GM12878 (cell line): ENCODE data around the gene PPM1N. TPM values are rescaled to one million over a fixed set of nuclear protein-coding genes. Genes with fewer than 3 reads are reported as not detected.

ENCODE experiments used
- ATAC-seq: fragments of 200-7000 bp; cut with Tn5 transposase; 3 replicates; pipeline ENCODE4 v1.9.1; 2020; ENCODE audit warnings: mild to moderate bottlenecking, moderate library complexity
- BruUV-seq: library from RNA; stranded (reverse); fragments of 400-500 nt; replicated peaks from 2 replicates; lab custom pipeline; 2021; lab: Mats Ljungman, UMichigan
- CTCF ChIA-PET: fragments of 300-600 bp; sonication (Branson Sonifier 250); formaldehyde crosslinking; extraction: SDS; loops from one replicate; lab custom pipeline; 2021; ENCODE audit warnings: inconsistent platforms; lab: Yijun Ruan, JAX
- POLR2A ChIA-PET: fragments of 350-600 bp; formaldehyde crosslinking; extraction: SDS; loops from one replicate; lab custom pipeline; 2021; ENCODE audit warnings: inconsistent platforms; lab: Charles Lee
- RAD21 ChIA-PET: fragments of 300-600 bp; sonication (Branson Sonifier 250); formaldehyde crosslinking; loops from one replicate; lab custom pipeline; 2023; ENCODE audit warnings: antibody characterized with exemption; ENCODE audit not compliant: unreplicated experiment; lab: Charles Lee
- SMC1A ChIA-PET: fragments of 300-600 bp; sonication (Branson Sonifier 250); formaldehyde crosslinking; loops from one replicate; lab custom pipeline; 2023; ENCODE audit not compliant: unreplicated experiment, uncharacterized antibody; lab: Charles Lee
- DNase-seq: peaks from one replicate; pipeline ENCODE4 v3.0.0-alpha.2; 2011; ENCODE audit warnings: low read depth, low spot score
- FAIRE-seq: peaks from 3 replicates; lab custom pipeline; 2011; peaks lifted over from hg19 to GRCh38; lab: Jason Lieb, UNC
- H2AFZ ChIP-seq: 2 replicates; pipeline ENCODE4 v1.6.0; 2011; ENCODE audit warnings: low read depth, low read length, control low read depth; ENCODE audit not compliant: control insufficient read depth
- H3K27ac ChIP-seq: 2 replicates; pipeline ENCODE4 v1.5.1; 2011; ENCODE audit warnings: control low read depth; ENCODE audit not compliant: control insufficient read depth, insufficient read depth
- H3K27me3 ChIP-seq, 2 experiments: replicated peaks in 1 of 2; 2 replicates each; pipeline versions ENCODE4 v1.6.0 to v1.6.1; 2011; ENCODE audit warnings: low read length in 1 of 2; ENCODE audit not compliant: control insufficient read depth in 2 of 2, insufficient read depth in 2 of 2
- H3K36me3 ChIP-seq, 2 experiments: 2 replicates each; pipeline ENCODE4 v1.5.1; 2011; ENCODE audit warnings: low read length in 1 of 2; ENCODE audit not compliant: control insufficient read depth in 2 of 2, insufficient read depth in 2 of 2
- H3K4me1 ChIP-seq: 2 replicates; pipeline ENCODE4 v1.6.1; 2011; ENCODE audit warnings: mild to moderate bottlenecking, low read length, moderate library complexity, mixed read lengths; ENCODE audit not compliant: control insufficient read depth, insufficient read depth
- H3K4me2 ChIP-seq: 2 replicates; pipeline ENCODE4 v1.6.0; 2011; ENCODE audit warnings: control low read depth; ENCODE audit not compliant: control insufficient read depth, insufficient read depth
- H3K4me3 ChIP-seq: fragments of 200-600 bp; sonication (generic); 2 replicates; pipeline ENCODE4 v1.5.1; 2016
- H3K79me2 ChIP-seq: 2 replicates; pipeline ENCODE4 v1.6.0; 2011; ENCODE audit warnings: low read length; ENCODE audit not compliant: control insufficient read depth, insufficient read depth
- H3K9ac ChIP-seq: 2 replicates; pipeline ENCODE4 v1.8.0; 2011; ENCODE audit warnings: low read length, control low read depth, mixed read lengths; ENCODE audit not compliant: control insufficient read depth, insufficient read depth
- H3K9me3 ChIP-seq: replicated peaks from 3 replicates; pipeline ENCODE4 v1.5.1; 2011; ENCODE audit warnings: mild to moderate bottlenecking, low read length; ENCODE audit not compliant: control insufficient read depth, insufficient read depth
- H4K20me1 ChIP-seq: 2 replicates; pipeline ENCODE4 v1.6.0; 2011; ENCODE audit not compliant: control insufficient read depth, insufficient read depth
- BCL11A ChIP-seq: IDR thresholded peaks from 2 replicates; pipeline ENCODE4 v1.6.1; 2011; ENCODE audit warnings: low read depth, low read length
- GATAD2B ChIP-seq: fragments of 450-650 bp; conservative IDR thresholded peaks from 2 replicates; pipeline ENCODE4 v1.6.1; 2017; ENCODE audit warnings: low read depth, mild to moderate bottlenecking, moderate library complexity
- JUND ChIP-seq: IDR thresholded peaks from 2 replicates; pipeline ENCODE4 v1.6.1; 2012; ENCODE audit warnings: low read depth, mild to moderate bottlenecking, low read length, improper control_type of control experiment, moderate library complexity
- KLF5 ChIP-seq: fragments of 450-650 bp; IDR thresholded peaks from 2 replicates; pipeline ENCODE4 v1.6.1; 2014; ENCODE audit warnings: mild to moderate bottlenecking; ENCODE audit not compliant: partially characterized antibody
- MAX ChIP-seq: IDR thresholded peaks from 2 replicates; pipeline ENCODE4 v1.6.1; 2012; ENCODE audit warnings: low read depth, low read length, improper control_type of control experiment
- MLLT1 ChIP-seq: fragments of 450-650 bp; IDR thresholded peaks from 2 replicates; pipeline ENCODE4 v1.6.1; 2016; ENCODE audit warnings: mild to moderate bottlenecking
- NFYA ChIP-seq: IDR thresholded peaks from 2 replicates; pipeline ENCODE4 v1.6.1; 2011; ENCODE audit warnings: low read depth, mild to moderate bottlenecking, low read length, improper control_type of control experiment, borderline replicate concordance
- NKRF ChIP-seq: fragments of 450-650 bp; conservative IDR thresholded peaks from 2 replicates; pipeline ENCODE4 v1.6.1; 2017; ENCODE audit warnings: mild to moderate bottlenecking, moderate library complexity
- PAX5 ChIP-seq: IDR thresholded peaks from 2 replicates; pipeline ENCODE4 v1.6.1; 2011; ENCODE audit warnings: low read depth, low read length, borderline replicate concordance
- POLR2AphosphoS2 ChIP-seq: IDR thresholded peaks from 2 replicates; pipeline ENCODE4 v1.6.1; 2011; ENCODE audit warnings: low read depth, mild to moderate bottlenecking, low read length, improper control_type of control experiment, moderate library complexity
- SMC3 ChIP-seq: IDR thresholded peaks from 2 replicates; pipeline ENCODE4 v1.6.1; 2011; ENCODE audit warnings: low read length, improper control_type of control experiment, borderline replicate concordance
- SREBF1 ChIP-seq: IDR thresholded peaks from 2 replicates; pipeline ENCODE4 v1.6.1; 2012; ENCODE audit warnings: mild to moderate bottlenecking, low read length
- SRF ChIP-seq, 2 experiments: IDR thresholded peaks; 2 replicates each; pipeline ENCODE4 v1.6.1; 2011; ENCODE audit warnings: low read depth in 2 of 2, low read length in 2 of 2, mild to moderate bottlenecking in 1 of 2, moderate library complexity in 1 of 2
- STAT3 ChIP-seq: IDR thresholded peaks from 2 replicates; pipeline ENCODE4 v1.6.1; 2011; ENCODE audit warnings: low read depth, low read length, improper control_type of control experiment
- TARDBP ChIP-seq: IDR thresholded peaks from 2 replicates; pipeline ENCODE4 v1.6.1; 2016; ENCODE audit warnings: borderline replicate concordance
- ZNF207 ChIP-seq: fragments of 450-650 bp; IDR thresholded peaks from 2 replicates; pipeline ENCODE4 v1.6.1; 2014; ENCODE audit warnings: antibody characterized with exemption, mild to moderate bottlenecking, borderline replicate concordance
- WGBS: methylation state at CpG from one replicate; pipeline ENCODE4 v1.1.6; 2016; ENCODE audit warnings: low lambda C conversion rate; ENCODE audit not compliant: insufficient replicate concordance, insufficient coverage; ENCODE audit errors: missing lambda C conversion rate; 5-methylcytosine and 5-hydroxymethylcytosine counted together
- in situ Hi-C: fragments of 300-500 bp; cut with MboI; formaldehyde crosslinking; loops from 9 replicates; pipeline ENCODE4 v1.14.3; 2018; ENCODE audit warnings: mixed read lengths
- intact Hi-C: fragments of 100-400 bp; cut with micrococcal nuclease; formaldehyde crosslinking; loops from one replicate; pipeline ENCODE4 v1.14.2; 2022; ENCODE audit not compliant: unreplicated experiment
- polyA plus RNA-seq, 11 experiments: library from polyadenylated mRNA; depleted of rRNA in 4 of 11; unstranded in 6 of 11; stranded (reverse) in 5 of 11; fragments of >200 nt; fragmentation: Nextera tagmentation in 4 of 11; fragmentation: Illumina TruSeq in 1 of 11; extraction: Ambion mirVana in 4 of 11; extraction: Trizol in 1 of 11; gene quantifications; 1 replicate in 1 of 11; 2 replicates in 10 of 11; pipeline versions ENCODE4 v1.2.1 to v1.2.3, GENCODE V29; 2011 to 2016; ENCODE audit warnings: inconsistent platforms in 2 of 11, missing spikeins in 2 of 11, low read depth in 1 of 11
- total RNA-seq, 4 experiments: library from RNA; depleted of rRNA in 3 of 4; stranded (reverse); fragments of >200 nt in 3 of 4; fragmentation: Illumina TruSeq in 1 of 4; extraction: Trizol in 1 of 4; gene quantifications; 2 replicates each; pipeline versions ENCODE4 v1.2.1 to v1.2.3, GENCODE V29; 2013 to 2021

Gene PPM1N
- total and polyA plus RNA-seq, 10 of the 15 experiments (the other 5 are each of a cell fraction or from before 2014, with no cell fraction given), result 1.6 to 5.4 (median 3.7) TPM

GRCh38 chr19:45469132-45469944, 28.9 kb upstream of the PPM1N start (continued):
- peak; percentile 54; the same call in 1 of the 2 replicates for TF ChIP-seq ZNF207
- peak; percentile 71; the same call in 1 of the 2 replicates for TF ChIP-seq MAX
- no peak for TF ChIP-seq JUND
- no peak for TF ChIP-seq NFYA
- peak in 1 of 2 experiments; percentile 15; a peak in 1 of 4 replicates for TF ChIP-seq SRF (IDR thresholded peaks at IDR 0.05; ENCODE audit: low read depth in 2 of 2, low read length in 2 of 2)
- TF ChIP-seq KLF5, result peak; percentile 45
- no peak for TF ChIP-seq BCL11A

- BruUV-seq, result no TSS peak
- H3K27me3 ChIP-seq, result peaks cover 0 to 2% of the 10 kb centered on the region in 2 experiments; a peak in 2 of 4 replicates
- H3K27ac ChIP-seq, result peak overlapping the region; percentile 91
- H3K4me3 ChIP-seq, result peak overlapping the region; percentile 74
- in situ Hi-C loops, result loop anchor here (25.0 kb wide), 1 partner anchor 1708 kb away; the partner anchor contains the start of gene SMG9
- ATAC-seq (peak; percentile 7), DNase-seq (no peak), FAIRE-seq (no peak)
- WGBS, result 3% methylated on average over 21 of the region's 33 CpGs
- ChIA-PET SMC1A (interaction anchor here (0.8 to 4.8 kb wide), 10 partner anchors 8 to 174 kb away, joined by 3 to 52 read pairs (median 4); no protein-coding TSS in a partner anchor), CTCF (interaction anchor here (0.7 to 5.2 kb wide), 11 partner anchors 8 to 329 kb away, joined by 3 to 71 read pairs (median 6); no protein-coding TSS in a partner anchor), RAD21 (interaction anchor here (0.5 to 4.3 kb wide), 12 partner anchors 7 to 172 kb away, joined by 3 to 64 read pairs (median 4); partner anchors contain the start of gene PPP1R13L), POLR2A (interaction anchor here (0.6 to 2.3 kb wide), 11 partner anchors 9 to 222 kb away, joined by 3 to 12 read pairs (median 4); partner anchors contain the start of genes ERCC1, PPP1R13L and QPCTL)
- no peaks in the 10 kb centered on the region for H3K36me3 ChIP-seq
- H3K9ac ChIP-seq, result peak overlapping the region; percentile 79
- peaks cover 14% of the 10 kb centered on the region for H3K4me1 ChIP-seq
- H3K9me3 ChIP-seq, result no peaks in the 10 kb centered on the region
- peak overlapping the region; percentile 40 for H2AFZ ChIP-seq
- H3K4me2 ChIP-seq, result peak overlapping the region; percentile 97
- H4K20me1 ChIP-seq, result peaks cover 3% of the 10 kb centered on the region; the same call in 1 of the 2 replicates
- no peaks in the 10 kb centered on the region for H3K79me2 ChIP-seq
- intact Hi-C loops, result loop anchor here (2.0 to 10.0 kb wide), 2 partner anchors 19 to 395 kb away; partner anchors contain the start of genes GEMIN7 and ZNF296
- TF ChIP-seq SMC3 (no peak), PAX5 (no peak), NKRF (no peak), STAT3 (no peak), GATAD2B (no peak), MLLT1 (no peak), SREBF1 (no peak), TARDBP (no peak), POLR2AphosphoS2 (no peak)
Observed at GRCh38 chr19:45469945-45470761, 28.1 kb upstream of the PPM1N start.
